H9 (cell line): Measurements from ENCODE around the gene DLG2. TPM values are rescaled to one million over a fixed set of nuclear protein-coding genes. Genes with fewer than 3 reads are reported as not detected.

Experiments
- DNase-seq: peaks from one replicate; pipeline ENCODE4 v3.0.0-alpha.2; 2017
- H2AFZ ChIP-seq: one replicate; pipeline ENCODE4 v1.6.1; 2013; ENCODE audit warnings: mild to moderate bottlenecking, low read length, control low read depth, moderate library complexity
- H2AK5ac ChIP-seq: 2 replicates; pipeline ENCODE4 v1.6.1; 2013; ENCODE audit warnings: low read length, control low read depth, mixed read lengths; ENCODE audit not compliant: insufficient read length
- H2BK120ac ChIP-seq: one replicate; pipeline ENCODE4 v1.6.1; 2013; ENCODE audit warnings: low read depth, mild to moderate bottlenecking, low read length, control low read depth, inconsistent platforms; ENCODE audit not compliant: poor library complexity, severe bottlenecking
- H2BK12ac ChIP-seq: 2 replicates; pipeline ENCODE4 v1.6.1; 2013; ENCODE audit warnings: low read length, control low read depth, mixed read lengths, low read depth; ENCODE audit not compliant: insufficient read length
- H2BK15ac ChIP-seq: 2 replicates; pipeline ENCODE4 v1.6.1; 2013; ENCODE audit warnings: low read depth, low read length, control low read depth
- H2BK20ac ChIP-seq: one replicate; pipeline ENCODE4 v1.6.1; 2013; ENCODE audit warnings: low read depth, mild to moderate bottlenecking, low read length, control low read depth, inconsistent platforms; ENCODE audit not compliant: poor library complexity, severe bottlenecking
- H2BK5ac ChIP-seq: 2 replicates; pipeline ENCODE4 v1.6.1; 2013; ENCODE audit warnings: low read length, control low read depth, mixed read lengths; ENCODE audit not compliant: insufficient read length
- H3K14ac ChIP-seq: 2 replicates; pipeline ENCODE4 v1.6.1; 2013; ENCODE audit warnings: low read length, control low read depth; ENCODE audit not compliant: insufficient read depth
- H3K18ac ChIP-seq: 2 replicates; pipeline ENCODE4 v1.6.1; 2013; ENCODE audit warnings: low read depth, mild to moderate bottlenecking, mixed read lengths, low read length, control low read depth; ENCODE audit not compliant: insufficient read length
- H3K23ac ChIP-seq: 2 replicates; pipeline ENCODE4 v1.6.1; 2013; ENCODE audit warnings: low read length, control low read depth, mixed read lengths, low read depth; ENCODE audit not compliant: insufficient read length
- H3K23me2 ChIP-seq: 2 replicates; pipeline ENCODE4 v1.6.1; 2013; ENCODE audit warnings: low read depth, mild to moderate bottlenecking, mixed read lengths, low read length, control low read depth; ENCODE audit not compliant: insufficient read length, poor library complexity, severe bottlenecking
- H3K27ac ChIP-seq: 2 replicates; pipeline ENCODE4 v1.5.1; 2013; ENCODE audit warnings: low read length, control low read depth, mixed read lengths, low read depth; ENCODE audit not compliant: insufficient read length
- H3K27me3 ChIP-seq: 2 replicates; pipeline ENCODE4 v1.6.1; 2013; ENCODE audit warnings: low read length, control low read depth, inconsistent platforms; ENCODE audit not compliant: insufficient read depth
- H3K4ac ChIP-seq: 2 replicates; pipeline ENCODE4 v1.6.1; 2013; ENCODE audit warnings: low read depth, mild to moderate bottlenecking, control low read depth, inconsistent platforms, low read length, moderate library complexity
- H3K4me1 ChIP-seq: 2 replicates; pipeline ENCODE4 v1.6.1; 2013; ENCODE audit warnings: low read length, control low read depth, inconsistent platforms; ENCODE audit not compliant: insufficient read depth
- H3K4me2 ChIP-seq: 2 replicates; pipeline ENCODE4 v1.6.1; 2013; ENCODE audit warnings: low read length, control low read depth, mixed read lengths; ENCODE audit not compliant: insufficient read length, insufficient read depth
- H3K56ac ChIP-seq: 2 replicates; pipeline ENCODE4 v1.6.1; 2013; ENCODE audit warnings: low read depth, mild to moderate bottlenecking, mixed read lengths, low read length, control low read depth; ENCODE audit not compliant: insufficient read length
- H3K79me1 ChIP-seq: 2 replicates; pipeline ENCODE4 v1.6.1; 2013; ENCODE audit warnings: low read depth, mild to moderate bottlenecking, moderate library complexity, low read length, control low read depth, inconsistent platforms; ENCODE audit not compliant: insufficient read depth, poor library complexity, severe bottlenecking
- H3K79me2 ChIP-seq: 2 replicates; pipeline ENCODE4 v1.6.1; 2013; ENCODE audit warnings: low read length, control low read depth, inconsistent platforms; ENCODE audit not compliant: insufficient read depth
- H3K9ac ChIP-seq: 2 replicates; pipeline ENCODE4 v1.6.1; 2013; ENCODE audit warnings: low read length, control low read depth, mixed read lengths; ENCODE audit not compliant: insufficient read length; ENCODE audit errors: extremely low read depth
- H3K9me3 ChIP-seq: one replicate; pipeline ENCODE4 v1.6.1; 2013; ENCODE audit warnings: low read depth, low read length, inconsistent platforms; ENCODE audit not compliant: control insufficient read depth
- H3T11ph ChIP-seq: one replicate; pipeline ENCODE4 v1.6.1; 2013; ENCODE audit warnings: mild to moderate bottlenecking, low read length, control low read depth, inconsistent platforms
- H4K20me1 ChIP-seq: one replicate; pipeline ENCODE4 v1.6.1; 2013; ENCODE audit not compliant: control insufficient read depth, insufficient read length, insufficient read depth
- H4K5ac ChIP-seq: 2 replicates; pipeline ENCODE4 v1.6.1; 2013; ENCODE audit warnings: low read depth, mild to moderate bottlenecking, mixed read lengths, low read length, control low read depth; ENCODE audit not compliant: insufficient read length
- H4K8ac ChIP-seq: replicated peaks from 2 replicates; pipeline ENCODE4 v1.6.1; 2013; ENCODE audit warnings: low read length, control low read depth, mixed read lengths, low read depth; ENCODE audit not compliant: insufficient read length
- H4K91ac ChIP-seq: 2 replicates; pipeline ENCODE4 v1.6.1; 2013; ENCODE audit warnings: low read depth, mild to moderate bottlenecking, moderate library complexity, mixed read lengths, low read length, control low read depth; ENCODE audit not compliant: insufficient read length
- H3K27ac Mint-ChIP-seq, 3 experiments: 2 replicates in 2 of 3; 3 replicates in 1 of 3; pipeline ENCODE4 v1.8.0; 2020 to 2021; ENCODE audit warnings: mixed read lengths in 3 of 3, mild to moderate bottlenecking in 1 of 3, moderate library complexity in 1 of 3
- H3K27me3 Mint-ChIP-seq: 2 replicates; pipeline ENCODE4 v1.8.0; 2021; ENCODE audit warnings: low read depth, mild to moderate bottlenecking, moderate library complexity, mixed read lengths
- H3K36me3 Mint-ChIP-seq, 3 experiments: 2 replicates in 2 of 3; 3 replicates in 1 of 3; pipeline ENCODE4 v1.8.0; 2020 to 2021; ENCODE audit warnings: low read depth in 3 of 3, mixed read lengths in 3 of 3; ENCODE audit not compliant: insufficient read depth in 1 of 3
- H3K4me1 Mint-ChIP-seq, 2 experiments: 2 replicates each; pipeline ENCODE4 v1.8.0; 2020; ENCODE audit warnings: mixed read lengths in 2 of 2
- H3K4me3 Mint-ChIP-seq, 2 experiments: 2 replicates in 1 of 2; 3 replicates in 1 of 2; pipeline ENCODE4 v1.8.0; 2020 to 2021; ENCODE audit warnings: mild to moderate bottlenecking in 2 of 2, mixed read lengths in 2 of 2, moderate library complexity in 1 of 2
- H3K9me3 Mint-ChIP-seq, 2 experiments: 2 replicates in 1 of 2; 3 replicates in 1 of 2; pipeline ENCODE4 v1.8.0; 2020; ENCODE audit warnings: mild to moderate bottlenecking in 2 of 2, mixed read lengths in 2 of 2, moderate library complexity in 1 of 2
- CTCF ChIP-seq: fragments of 200-600 bp; sonication (generic); conservative IDR thresholded peaks from 3 replicates; pipeline ENCODE4 v1.8.0; 2021; ENCODE audit warnings: antibody characterized with exemption, mild to moderate bottlenecking
- whole genome bisulfite sequencing: extraction: QIAGEN DNeasy Blood & Tissue Kit; methylation state at CpG from one replicate; pipeline ENCODE4 v1.1.7; 2013; ENCODE audit warnings: missing lambda C conversion rate, low lambda C conversion rate, mixed read lengths; ENCODE audit not compliant: insufficient read length; ENCODE audit errors: extremely low coverage; 5-methylcytosine and 5-hydroxymethylcytosine counted together
- total RNA-seq: library from RNA; stranded (reverse); gene quantifications from 2 replicates; pipeline ENCODE4 v1.2.1, GENCODE V29; 2021

Gene DLG2
- total RNA-seq, 1 experiment from 2014 or later: 8.0 TPM

GRCh38 chr11:83480251-83480650 lies 2146.9 kb downstream of the DLG2 start:
- Histone ChIP-seq H4K8ac (no peak overlapping the region), H3K23ac (no peak overlapping the region), H3K79me2 (no peaks in the 10 kb centered on the region), H3K56ac (no peak overlapping the region), H2BK20ac (no peak overlapping the region), H4K5ac (no peak overlapping the region), H3K4ac (no peak overlapping the region), H2BK5ac (no peak overlapping the region), H3K4me2 (no peak overlapping the region), H3K79me1 (no peaks in the 10 kb centered on the region), H2AK5ac (no peak overlapping the region), H3K23me2 (no peaks in the 10 kb centered on the region), H3K18ac (no peak overlapping the region), H2AFZ (no peak overlapping the region), H3K4me1 (peaks cover under 1% of the 10 kb centered on the region; the same call in 1 of the 2 replicates), H3K27ac (no peak overlapping the region), H3K14ac (no peak overlapping the region), H4K20me1 (no peaks in the 10 kb centered on the region), H3K9ac (no peak overlapping the region), H3K9me3 (no peaks in the 10 kb centered on the region), H4K91ac (no peak overlapping the region), H2BK15ac (no peak overlapping the region), H3K27me3 (no peaks in the 10 kb centered on the region), H3T11ph (no peak overlapping the region), H2BK120ac (no peak overlapping the region), H2BK12ac (no peak overlapping the region)
- TF ChIP-seq CTCF: no peak
- no peaks in the 10 kb centered on the region for H3K9me3 Mint-ChIP-seq
- WGBS: no CpG with 5 or more reads among the region's 8 CpGs
- peaks cover 10 to 25% of the 10 kb centered on the region in 2 experiments for H3K4me1 Mint-ChIP-seq
- no peak for DNase-seq
- no peaks in the 10 kb centered on the region for H3K36me3 Mint-ChIP-seq
- no peak overlapping the region for H3K4me3 Mint-ChIP-seq
- H3K27ac Mint-ChIP-seq: no peak overlapping the region
- no peaks in the 10 kb centered on the region for H3K27me3 Mint-ChIP-seq
